Measurements from ENCODE around the gene GAPDHS. TPM values are rescaled to one million over a fixed set of nuclear protein-coding genes. Genes with fewer than 3 reads are reported as not detected.

Gene GAPDHS
- total RNA-seq, 1 donor from 2014 or later: not detected

DNA sequence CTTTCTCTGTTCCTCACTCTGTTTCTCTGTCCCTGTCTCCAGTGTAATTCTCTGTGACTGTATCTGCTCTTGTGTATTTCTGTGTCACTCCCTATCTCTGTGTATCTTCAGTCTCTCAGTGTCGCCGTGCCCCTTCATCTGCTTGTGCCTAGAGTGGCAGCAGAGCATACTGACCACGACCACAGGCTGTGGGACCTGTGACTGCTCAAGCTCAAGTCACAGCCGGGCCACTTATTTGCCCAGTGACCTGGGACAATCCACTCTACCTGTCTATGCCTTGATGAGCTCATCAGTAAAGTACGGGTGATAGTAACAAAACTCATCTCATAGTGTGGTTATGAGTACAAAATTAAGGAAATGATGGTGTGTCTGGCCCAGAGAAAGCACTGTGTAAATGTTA is 20.8 kb downstream of the GAPDHS start:
- peak overlapping the region; percentile 21 for H3K27ac Mint-ChIP-seq (ENCODE audit: unreplicated experiment)
- H3K27me3 Mint-ChIP-seq (ENCODE audit: low read depth, unreplicated experiment): peaks cover 47% of the 10 kb centered on the region
- TF ChIP-seq EZH2 (IDR thresholded peaks at IDR 0.05; ENCODE audit: insufficient read depth, low read length): no peak
- TF ChIP-seq, protein P1, sequence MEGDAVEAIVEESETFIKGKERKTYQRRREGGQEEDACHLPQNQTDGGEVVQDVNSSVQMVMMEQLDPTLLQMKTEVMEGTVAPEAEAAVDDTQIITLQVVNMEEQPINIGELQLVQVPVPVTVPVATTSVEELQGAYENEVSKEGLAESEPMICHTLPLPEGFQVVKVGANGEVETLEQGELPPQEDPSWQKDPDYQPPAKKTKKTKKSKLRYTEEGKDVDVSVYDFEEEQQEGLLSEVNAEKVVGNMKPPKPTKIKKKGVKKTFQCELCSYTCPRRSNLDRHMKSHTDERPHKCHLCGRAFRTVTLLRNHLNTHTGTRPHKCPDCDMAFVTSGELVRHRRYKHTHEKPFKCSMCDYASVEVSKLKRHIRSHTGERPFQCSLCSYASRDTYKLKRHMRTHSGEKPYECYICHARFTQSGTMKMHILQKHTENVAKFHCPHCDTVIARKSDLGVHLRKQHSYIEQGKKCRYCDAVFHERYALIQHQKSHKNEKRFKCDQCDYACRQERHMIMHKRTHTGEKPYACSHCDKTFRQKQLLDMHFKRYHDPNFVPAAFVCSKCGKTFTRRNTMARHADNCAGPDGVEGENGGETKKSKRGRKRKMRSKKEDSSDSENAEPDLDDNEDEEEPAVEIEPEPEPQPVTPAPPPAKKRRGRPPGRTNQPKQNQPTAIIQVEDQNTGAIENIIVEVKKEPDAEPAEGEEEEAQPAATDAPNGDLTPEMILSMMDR (IDR thresholded peaks at IDR 0.05; ENCODE audit: insufficient read depth, low read depth, low read length): no peak
- Histone ChIP-seq H3K36me3 (ENCODE audit: insufficient read depth, low read length) (no peaks in the 10 kb centered on the region), H3K4me1 (ENCODE audit: insufficient read depth, low read length) (peaks cover 2% of the 10 kb centered on the region), H3K4me2 (ENCODE audit: low read length) (no peak overlapping the region), H4K20me1 (ENCODE audit: insufficient read depth, low read length) (peaks cover 11% of the 10 kb centered on the region), H3K27ac (ENCODE audit: low read depth, low read length) (no peak overlapping the region), H3K27me3 (ENCODE audit: insufficient read depth, low read length) (peaks cover 8% of the 10 kb centered on the region), H3K9ac (ENCODE audit: low read length) (no peak overlapping the region), H2AFZ (ENCODE audit: low read depth, low read length) (no peak overlapping the region), H3K4me3 (ENCODE audit: insufficient read depth, low read depth, low read length) (no peak overlapping the region), H3K9me3 (ENCODE audit: insufficient read depth, low read depth, low read length) (no peaks in the 10 kb centered on the region), H3K79me2 (ENCODE audit: insufficient read depth, low read length) (no peaks in the 10 kb centered on the region)
- DNase-seq (ENCODE audit: low read depth) (no peak), FAIRE-seq (no peak)
- no peaks in the 10 kb centered on the region for H3K9me3 Mint-ChIP-seq (ENCODE audit: unreplicated experiment)
- H3K4me1 Mint-ChIP-seq (ENCODE audit: low read depth, unreplicated experiment): no peaks in the 10 kb centered on the region
- no peak overlapping the region for H3K4me3 Mint-ChIP-seq (ENCODE audit: unreplicated experiment)
- H3K36me3 Mint-ChIP-seq (ENCODE audit: low read depth, unreplicated experiment): peaks cover 5% of the 10 kb centered on the region

DNA sequence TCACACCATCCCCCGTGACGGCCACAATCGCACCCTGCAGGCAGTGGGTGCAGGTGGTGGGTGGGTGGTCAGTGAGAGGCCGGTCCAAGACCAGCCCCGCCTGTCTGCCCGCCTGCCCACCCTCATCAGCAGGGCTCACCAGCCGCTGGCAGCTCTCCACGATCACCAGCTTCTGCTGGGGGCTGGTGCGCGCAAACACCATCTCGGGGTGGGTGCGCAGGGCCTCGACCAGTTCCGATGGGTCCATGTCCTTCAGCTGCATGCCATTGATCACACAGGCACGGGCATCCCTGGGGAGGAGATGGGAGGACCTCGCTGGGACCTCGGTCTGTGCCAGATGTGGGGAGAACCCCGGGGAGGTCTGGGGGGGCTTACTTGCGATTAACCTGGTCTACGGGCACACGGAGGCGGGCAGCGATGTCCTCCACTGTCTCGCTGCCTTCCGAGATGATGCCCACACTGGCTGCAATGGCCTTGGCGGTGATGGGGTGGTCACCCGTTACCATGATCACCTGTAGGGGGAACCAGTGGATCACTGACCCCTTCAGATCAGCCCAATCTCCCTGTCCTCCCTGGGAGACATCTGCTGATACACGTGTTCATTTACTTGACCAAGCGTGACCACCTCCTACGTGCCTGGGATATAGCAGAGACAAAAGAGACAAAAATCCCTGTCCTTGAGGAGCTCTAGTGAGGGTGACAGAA is 22.2 kb downstream of the GAPDHS start:
- peaks cover 5% of the 10 kb centered on the region for H3K36me3 Mint-ChIP-seq (ENCODE audit: low read depth, unreplicated experiment)
- no peak overlapping the region for H3K9ac ChIP-seq (ENCODE audit: low read length)
- FAIRE-seq (no peak), DNase-seq (ENCODE audit: low read depth) (no peak)
- TF ChIP-seq, protein P1 (IDR thresholded peaks at IDR 0.05; ENCODE audit: insufficient read depth, low read depth, low read length): peak; percentile 23
- TF ChIP-seq EZH2 (IDR thresholded peaks at IDR 0.05; ENCODE audit: insufficient read depth, low read length): no peak
- H3K27ac ChIP-seq (ENCODE audit: low read depth, low read length): no peak overlapping the region
- H3K27ac Mint-ChIP-seq (ENCODE audit: unreplicated experiment): no peak overlapping the region
- H3K27me3 Mint-ChIP-seq (ENCODE audit: low read depth, unreplicated experiment): peaks cover 61% of the 10 kb centered on the region
- H3K4me3 ChIP-seq (ENCODE audit: insufficient read depth, low read depth, low read length): no peak overlapping the region
- no peaks in the 10 kb centered on the region for H4K20me1 ChIP-seq (ENCODE audit: insufficient read depth, low read length)
- H3K36me3 ChIP-seq (ENCODE audit: insufficient read depth, low read length): no peaks in the 10 kb centered on the region
- no peak overlapping the region for H3K4me2 ChIP-seq (ENCODE audit: low read length)
- no peaks in the 10 kb centered on the region for H3K9me3 Mint-ChIP-seq (ENCODE audit: unreplicated experiment)
- no peaks in the 10 kb centered on the region for H3K4me1 Mint-ChIP-seq (ENCODE audit: low read depth, unreplicated experiment)
- H3K79me2 ChIP-seq (ENCODE audit: insufficient read depth, low read length): no peaks in the 10 kb centered on the region
- H3K4me3 Mint-ChIP-seq (ENCODE audit: unreplicated experiment): no peak overlapping the region
- peaks cover 10% of the 10 kb centered on the region for H3K27me3 ChIP-seq (ENCODE audit: insufficient read depth, low read length)
- peaks cover 2% of the 10 kb centered on the region for H3K4me1 ChIP-seq (ENCODE audit: insufficient read depth, low read length)
- no peaks in the 10 kb centered on the region for H3K9me3 ChIP-seq (ENCODE audit: insufficient read depth, low read depth, low read length)
- no peak overlapping the region for H2AFZ ChIP-seq (ENCODE audit: low read depth, low read length)

DNA sequence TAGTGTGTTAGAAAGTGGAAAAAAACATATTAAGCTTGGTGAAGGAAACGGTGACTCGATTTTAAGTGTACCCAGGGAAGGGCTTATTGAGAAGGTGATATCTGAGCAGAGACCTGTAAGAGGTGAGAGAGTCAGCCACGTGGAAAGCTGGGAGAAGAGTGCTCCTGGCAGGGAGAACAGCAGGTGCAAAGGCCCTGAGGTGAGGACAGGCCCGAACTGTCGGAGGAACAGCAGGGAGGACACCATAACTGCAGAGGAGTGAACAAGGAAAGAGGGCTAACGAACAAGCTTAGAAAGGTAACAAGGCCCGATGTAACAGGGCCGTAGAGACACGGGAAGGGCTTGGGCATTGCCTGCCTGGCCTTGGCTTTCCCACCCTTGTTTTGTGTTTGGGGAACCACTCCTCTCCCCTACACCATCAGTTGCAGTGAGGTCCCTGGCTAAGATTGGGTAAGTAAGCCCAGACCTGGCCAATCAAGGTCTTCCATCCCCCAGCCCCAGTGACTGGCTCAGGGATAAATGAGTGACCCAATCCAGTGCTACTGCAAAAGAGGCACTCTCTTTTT is 22.9 kb downstream of the GAPDHS start:
- Histone ChIP-seq H4K20me1 (ENCODE audit: insufficient read depth, low read length) (no peaks in the 10 kb centered on the region), H3K79me2 (ENCODE audit: insufficient read depth, low read length) (no peaks in the 10 kb centered on the region), H3K9me3 (ENCODE audit: insufficient read depth, low read depth, low read length) (no peaks in the 10 kb centered on the region), H3K36me3 (ENCODE audit: insufficient read depth, low read length) (no peaks in the 10 kb centered on the region), H3K4me1 (ENCODE audit: insufficient read depth, low read length) (peaks cover 2% of the 10 kb centered on the region), H3K27ac (ENCODE audit: low read depth, low read length) (no peak overlapping the region), H3K4me3 (ENCODE audit: insufficient read depth, low read depth, low read length) (no peak overlapping the region), H3K9ac (ENCODE audit: low read length) (no peak overlapping the region), H3K27me3 (ENCODE audit: insufficient read depth, low read length) (peaks cover 11% of the 10 kb centered on the region), H3K4me2 (ENCODE audit: low read length) (no peak overlapping the region), H2AFZ (ENCODE audit: low read depth, low read length) (no peak overlapping the region)
- FAIRE-seq (no peak), DNase-seq (ENCODE audit: low read depth) (no peak)
- no peaks in the 10 kb centered on the region for H3K4me1 Mint-ChIP-seq (ENCODE audit: low read depth, unreplicated experiment)
- no peak overlapping the region for H3K4me3 Mint-ChIP-seq (ENCODE audit: unreplicated experiment)
- H3K36me3 Mint-ChIP-seq (ENCODE audit: low read depth, unreplicated experiment): no peaks in the 10 kb centered on the region
- H3K9me3 Mint-ChIP-seq (ENCODE audit: unreplicated experiment): no peaks in the 10 kb centered on the region
- H3K27me3 Mint-ChIP-seq (ENCODE audit: low read depth, unreplicated experiment): peaks cover 68% of the 10 kb centered on the region
- H3K27ac Mint-ChIP-seq (ENCODE audit: unreplicated experiment): no peak overlapping the region
- TF ChIP-seq, protein P1 (IDR thresholded peaks at IDR 0.05; ENCODE audit: insufficient read depth, low read depth, low read length): no peak
- no peak for TF ChIP-seq EZH2 (IDR thresholded peaks at IDR 0.05; ENCODE audit: insufficient read depth, low read length)

All from astrocyte (in vitro differentiated cells and primary cell).